Glutamatergic neuron (in vitro differentiated cells): ENCODE measurements around the gene PRKAA2. TPM values are rescaled to one million over a fixed set of nuclear protein-coding genes. Genes with fewer than 3 reads are reported as not detected.

Experiments
- DNase-seq: peaks from one replicate; pipeline ENCODE4 v3.0.0; 2022
- H3K27ac Mint-ChIP-seq: one replicate; pipeline ENCODE4 v1.8.0; 2020; ENCODE audit warnings: mild to moderate bottlenecking, mixed read lengths, inconsistent platforms; ENCODE audit not compliant: unreplicated experiment
- H3K27me3 Mint-ChIP-seq: one replicate; pipeline ENCODE4 v1.8.0; 2020; ENCODE audit warnings: mild to moderate bottlenecking, moderate library complexity, mixed read lengths, inconsistent platforms; ENCODE audit not compliant: unreplicated experiment
- H3K36me3 Mint-ChIP-seq: one replicate; pipeline ENCODE4 v1.8.0; 2020; ENCODE audit warnings: mild to moderate bottlenecking, mixed read lengths, inconsistent platforms; ENCODE audit not compliant: unreplicated experiment
- H3K4me1 Mint-ChIP-seq: one replicate; pipeline ENCODE4 v1.8.0; 2020; ENCODE audit warnings: mild to moderate bottlenecking, low read depth, mixed read lengths, inconsistent platforms; ENCODE audit not compliant: unreplicated experiment
- H3K4me3 Mint-ChIP-seq: one replicate; pipeline ENCODE4 v1.8.0; 2020; ENCODE audit warnings: mild to moderate bottlenecking, mixed read lengths, inconsistent platforms; ENCODE audit not compliant: unreplicated experiment
- H3K9me3 Mint-ChIP-seq: one replicate; pipeline ENCODE4 v1.8.0; 2020; ENCODE audit warnings: mild to moderate bottlenecking, moderate library complexity, mixed read lengths, inconsistent platforms; ENCODE audit not compliant: unreplicated experiment
- total RNA-seq: library from RNA; stranded (reverse); fragmentation: NEBNext Ultra II Directional; extraction: Animal tissue kit (Norgen Biotek cat#: 25700); gene quantifications from one replicate; pipeline ENCODE4 v1.2.1, GENCODE V29; 2021; ENCODE audit not compliant: unreplicated experiment
- TF ChIP-seq, protein P1 (sequence below): fragments of 200-600 bp; sonication (generic); IDR thresholded peaks from one replicate; pipeline ENCODE4 v1.5.0; 2021; ENCODE audit not compliant: partially characterized antibody, unreplicated experiment

Gene PRKAA2
- total RNA-seq, 1 donor from 2014 or later = 1.3 TPM

DNA sequence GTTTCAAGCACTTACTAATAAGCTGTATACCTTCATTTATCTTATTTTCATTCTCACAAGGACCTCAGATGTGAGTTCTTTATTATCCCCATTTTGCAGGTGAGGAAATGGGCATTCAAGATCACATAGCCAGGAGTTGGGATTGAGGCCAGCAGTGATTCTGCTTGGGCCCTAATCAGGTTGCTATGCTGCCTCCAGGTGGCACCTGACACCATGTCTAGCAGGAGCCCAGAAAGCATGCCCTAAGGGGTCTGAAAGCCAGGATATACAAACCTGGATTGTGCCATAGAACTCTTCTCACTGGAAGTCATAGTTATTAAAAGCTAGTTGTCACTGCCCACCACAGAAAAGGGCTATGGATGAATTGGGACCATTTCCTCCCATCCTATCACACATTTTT is 113.0 kb downstream of the PRKAA2 start:
- Mint-ChIP-seq H3K4me3 (no peak overlapping the region), H3K9me3 (no peaks in the 10 kb centered on the region), H3K27me3 (no peaks in the 10 kb centered on the region), H3K27ac (no peak overlapping the region), H3K4me1 (no peaks in the 10 kb centered on the region), H3K36me3 (no peaks in the 10 kb centered on the region)
- DNase-seq = no peak
- TF ChIP-seq, protein P1, sequence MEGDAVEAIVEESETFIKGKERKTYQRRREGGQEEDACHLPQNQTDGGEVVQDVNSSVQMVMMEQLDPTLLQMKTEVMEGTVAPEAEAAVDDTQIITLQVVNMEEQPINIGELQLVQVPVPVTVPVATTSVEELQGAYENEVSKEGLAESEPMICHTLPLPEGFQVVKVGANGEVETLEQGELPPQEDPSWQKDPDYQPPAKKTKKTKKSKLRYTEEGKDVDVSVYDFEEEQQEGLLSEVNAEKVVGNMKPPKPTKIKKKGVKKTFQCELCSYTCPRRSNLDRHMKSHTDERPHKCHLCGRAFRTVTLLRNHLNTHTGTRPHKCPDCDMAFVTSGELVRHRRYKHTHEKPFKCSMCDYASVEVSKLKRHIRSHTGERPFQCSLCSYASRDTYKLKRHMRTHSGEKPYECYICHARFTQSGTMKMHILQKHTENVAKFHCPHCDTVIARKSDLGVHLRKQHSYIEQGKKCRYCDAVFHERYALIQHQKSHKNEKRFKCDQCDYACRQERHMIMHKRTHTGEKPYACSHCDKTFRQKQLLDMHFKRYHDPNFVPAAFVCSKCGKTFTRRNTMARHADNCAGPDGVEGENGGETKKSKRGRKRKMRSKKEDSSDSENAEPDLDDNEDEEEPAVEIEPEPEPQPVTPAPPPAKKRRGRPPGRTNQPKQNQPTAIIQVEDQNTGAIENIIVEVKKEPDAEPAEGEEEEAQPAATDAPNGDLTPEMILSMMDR = no peak

DNA sequence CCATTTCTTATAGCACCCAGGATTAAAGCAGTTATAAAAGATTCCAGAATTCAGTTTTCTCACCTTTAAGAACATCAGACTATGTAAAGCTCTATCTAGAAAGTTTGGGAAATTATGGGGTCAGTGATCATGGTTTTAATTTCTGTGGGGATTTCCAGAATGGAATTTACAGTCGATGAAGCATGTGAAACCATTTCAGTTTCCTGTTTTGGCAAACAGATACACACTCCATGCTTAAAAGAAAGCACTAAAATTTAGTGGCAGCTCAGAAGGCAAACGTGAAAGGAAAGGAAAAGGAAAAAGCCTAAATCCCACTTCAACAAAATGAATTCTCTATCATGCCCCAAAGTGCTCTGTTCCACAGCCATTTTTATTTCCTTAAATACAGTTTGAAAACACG is 113.7 kb downstream of the PRKAA2 start:
- H3K4me1 Mint-ChIP-seq = no peaks in the 10 kb centered on the region
- no peak for DNase-seq
- H3K27me3 Mint-ChIP-seq = no peaks in the 10 kb centered on the region
- no peak overlapping the region for H3K27ac Mint-ChIP-seq
- no peak overlapping the region for H3K4me3 Mint-ChIP-seq
- H3K36me3 Mint-ChIP-seq = no peaks in the 10 kb centered on the region
- H3K9me3 Mint-ChIP-seq = no peaks in the 10 kb centered on the region
- TF ChIP-seq, protein P1 = no peak

Other genes starting within 250 kb of the PRKAA2 start
- gene PLPP3, start 65.8 kb upstream of the PRKAA2 start, total RNA-seq = 11.7 TPM
- not detected for gene FYB2, start 174.1 kb downstream of the PRKAA2 start, total RNA-seq
- not detected for gene C8A, start 209.5 kb downstream of the PRKAA2 start, total RNA-seq